GM12878 (cell line): ENCODE data around the gene CDH18.

Experiments
- BHLHE40 ChIP-seq, 2 experiments: fragments of 450-650 bp in 1 of 2; IDR thresholded peaks; 2 replicates each; pipeline ENCODE4 v1.6.1; 2011 to 2017; ENCODE audit warnings: low read depth in 2 of 2, borderline replicate concordance in 1 of 2, improper control_type of control experiment in 1 of 2, low read length in 1 of 2, mild to moderate bottlenecking in 1 of 2
- EP300 ChIP-seq, 2 experiments: fragments of 150-350 bp in 1 of 2; IDR thresholded peaks; 2 replicates each; pipeline ENCODE4 v1.6.1; 2011 to 2012; ENCODE audit warnings: low read depth in 2 of 2, low read length in 2 of 2, borderline replicate concordance in 1 of 2, improper control_type of control experiment in 1 of 2, inconsistent platforms in 1 of 2; ENCODE audit not compliant: control insufficient read depth in 1 of 2
- POLR2A ChIP-seq: IDR thresholded peaks from 2 replicates; pipeline ENCODE4 v1.6.1; 2011; ENCODE audit warnings: low read depth, mild to moderate bottlenecking, low read length
- POLR2AphosphoS5 ChIP-seq: IDR thresholded peaks from 2 replicates; pipeline ENCODE4 v1.6.1; 2011; ENCODE audit warnings: mild to moderate bottlenecking, low read length, inconsistent platforms
- SP1 ChIP-seq: IDR thresholded peaks from one replicate; pipeline ENCODE4 v1.6.1; 2011; ENCODE audit warnings: low read depth, low read length
- TAF1 ChIP-seq: IDR thresholded peaks from 2 replicates; pipeline ENCODE4 v1.6.1; 2011; ENCODE audit warnings: mild to moderate bottlenecking, low read depth, low read length, borderline replicate concordance
- ZSCAN29 ChIP-seq: fragments of 450-650 bp; IDR thresholded peaks from 2 replicates; pipeline ENCODE4 v1.6.1; 2017; ENCODE audit warnings: mild to moderate bottlenecking, moderate library complexity
- TF ChIP-seq, protein P1 (sequence below), 3 experiments: IDR thresholded peaks in 2 of 3; conservative IDR thresholded peaks in 1 of 3; 2 replicates each; pipeline ENCODE4 v1.5.1; 2011; ENCODE audit warnings: low read depth in 3 of 3, low read length in 3 of 3, mild to moderate bottlenecking in 3 of 3, control low read depth in 2 of 3, moderate library complexity in 2 of 3, inconsistent platforms in 1 of 3, mixed read lengths in 1 of 3; ENCODE audit not compliant: control insufficient read depth in 2 of 3, insufficient read depth in 1 of 3; ENCODE audit errors: extremely low read depth in 1 of 3
- TF ChIP-seq, protein P2 (sequence below): fragments of 450-650 bp; IDR thresholded peaks from 2 replicates; pipeline ENCODE4 v1.6.1; 2017; ENCODE audit warnings: mild to moderate bottlenecking
- TF ChIP-seq, protein P3 (sequence below): IDR thresholded peaks from 2 replicates; pipeline ENCODE4 v1.6.1; 2011; ENCODE audit warnings: mild to moderate bottlenecking, low read depth, low read length, moderate library complexity; ENCODE audit not compliant: insufficient replicate concordance

GRCh38 chr5:19605846-19606407 lies 382.1 kb downstream of the CDH18 start:
- TF ChIP-seq EP300 (IDR thresholded peaks at IDR 0.05; ENCODE audit: borderline replicate concordance in 1 of 2, control insufficient read depth in 1 of 2, low read depth in 2 of 2, low read length in 2 of 2) = no peak
- no peak for TF ChIP-seq POLR2AphosphoS5
- no peak for TF ChIP-seq POLR2A
- TF ChIP-seq, protein P1, sequence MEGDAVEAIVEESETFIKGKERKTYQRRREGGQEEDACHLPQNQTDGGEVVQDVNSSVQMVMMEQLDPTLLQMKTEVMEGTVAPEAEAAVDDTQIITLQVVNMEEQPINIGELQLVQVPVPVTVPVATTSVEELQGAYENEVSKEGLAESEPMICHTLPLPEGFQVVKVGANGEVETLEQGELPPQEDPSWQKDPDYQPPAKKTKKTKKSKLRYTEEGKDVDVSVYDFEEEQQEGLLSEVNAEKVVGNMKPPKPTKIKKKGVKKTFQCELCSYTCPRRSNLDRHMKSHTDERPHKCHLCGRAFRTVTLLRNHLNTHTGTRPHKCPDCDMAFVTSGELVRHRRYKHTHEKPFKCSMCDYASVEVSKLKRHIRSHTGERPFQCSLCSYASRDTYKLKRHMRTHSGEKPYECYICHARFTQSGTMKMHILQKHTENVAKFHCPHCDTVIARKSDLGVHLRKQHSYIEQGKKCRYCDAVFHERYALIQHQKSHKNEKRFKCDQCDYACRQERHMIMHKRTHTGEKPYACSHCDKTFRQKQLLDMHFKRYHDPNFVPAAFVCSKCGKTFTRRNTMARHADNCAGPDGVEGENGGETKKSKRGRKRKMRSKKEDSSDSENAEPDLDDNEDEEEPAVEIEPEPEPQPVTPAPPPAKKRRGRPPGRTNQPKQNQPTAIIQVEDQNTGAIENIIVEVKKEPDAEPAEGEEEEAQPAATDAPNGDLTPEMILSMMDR (IDR thresholded peaks at IDR 0.05 in 2 of 3, conservative IDR thresholded peaks at IDR 0.05 in 1 of 3; ENCODE audit: control insufficient read depth in 2 of 3, extremely low read depth in 1 of 3, insufficient read depth in 1 of 3, low read depth in 3 of 3, low read length in 3 of 3) = no peak
- TF ChIP-seq ZSCAN29 = no peak
- TF ChIP-seq TAF1 = no peak
- TF ChIP-seq SP1 = no peak
- TF ChIP-seq, protein P2, sequence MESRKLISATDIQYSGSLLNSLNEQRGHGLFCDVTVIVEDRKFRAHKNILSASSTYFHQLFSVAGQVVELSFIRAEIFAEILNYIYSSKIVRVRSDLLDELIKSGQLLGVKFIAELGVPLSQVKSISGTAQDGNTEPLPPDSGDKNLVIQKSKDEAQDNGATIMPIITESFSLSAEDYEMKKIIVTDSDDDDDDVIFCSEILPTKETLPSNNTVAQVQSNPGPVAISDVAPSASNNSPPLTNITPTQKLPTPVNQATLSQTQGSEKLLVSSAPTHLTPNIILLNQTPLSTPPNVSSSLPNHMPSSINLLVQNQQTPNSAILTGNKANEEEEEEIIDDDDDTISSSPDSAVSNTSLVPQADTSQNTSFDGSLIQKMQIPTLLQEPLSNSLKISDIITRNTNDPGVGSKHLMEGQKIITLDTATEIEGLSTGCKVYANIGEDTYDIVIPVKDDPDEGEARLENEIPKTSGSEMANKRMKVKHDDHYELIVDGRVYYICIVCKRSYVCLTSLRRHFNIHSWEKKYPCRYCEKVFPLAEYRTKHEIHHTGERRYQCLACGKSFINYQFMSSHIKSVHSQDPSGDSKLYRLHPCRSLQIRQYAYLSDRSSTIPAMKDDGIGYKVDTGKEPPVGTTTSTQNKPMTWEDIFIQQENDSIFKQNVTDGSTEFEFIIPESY = no peak
- no peak for TF ChIP-seq BHLHE40 (IDR thresholded peaks at IDR 0.05; ENCODE audit: borderline replicate concordance in 1 of 2, low read depth in 2 of 2, low read length in 1 of 2)
- TF ChIP-seq, protein P3, sequence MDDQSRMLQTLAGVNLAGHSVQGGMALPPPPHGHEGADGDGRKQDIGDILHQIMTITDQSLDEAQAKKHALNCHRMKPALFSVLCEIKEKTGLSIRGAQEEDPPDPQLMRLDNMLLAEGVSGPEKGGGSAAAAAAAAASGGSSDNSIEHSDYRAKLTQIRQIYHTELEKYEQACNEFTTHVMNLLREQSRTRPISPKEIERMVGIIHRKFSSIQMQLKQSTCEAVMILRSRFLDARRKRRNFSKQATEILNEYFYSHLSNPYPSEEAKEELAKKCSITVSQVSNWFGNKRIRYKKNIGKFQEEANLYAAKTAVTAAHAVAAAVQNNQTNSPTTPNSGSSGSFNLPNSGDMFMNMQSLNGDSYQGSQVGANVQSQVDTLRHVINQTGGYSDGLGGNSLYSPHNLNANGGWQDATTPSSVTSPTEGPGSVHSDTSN = no peak
